Natural killer cell (primary cell): Measurements from ENCODE around the gene CHCHD3. TPM values are rescaled to one million over a fixed set of nuclear protein-coding genes. Genes with fewer than 3 reads are reported as not detected.
A peak's percentile ranks its signal among the peaks of the same experiment; 100 is the strongest.
"Not testable (repeated sequence)": the region's sequence is repeated elsewhere in the genome, so short reads cannot be mapped to it uniquely, and the experiment has no call there.

Source experiments
- ATAC-seq, 3 donors: fragments of 150-1000 bp in 2 of 3; fragments of 200-7000 bp in 1 of 3; cut with Tn5 transposase; 1 replicate in 1 of 3; 2 replicates in 2 of 3; pipeline ENCODE4 v1.10.0; 2021; ENCODE audit warnings: mild to moderate bottlenecking in 2 of 3, moderate library complexity in 2 of 3
- DNase-seq, 2 donors: peaks; one replicate each; pipeline versions ENCODE4 v3.0.0 to v3.0.0-alpha.2; 2013 to 2021; ENCODE audit warnings: mixed read lengths in 1 of 2
- H3K27ac ChIP-seq: one replicate; pipeline ENCODE4 v1.5.1; 2013; ENCODE audit warnings: mild to moderate bottlenecking, low read length
- H3K27me3 ChIP-seq: one replicate; pipeline ENCODE4 v1.6.1; 2013; ENCODE audit warnings: low read length; ENCODE audit not compliant: control insufficient read depth, insufficient read depth
- H3K36me3 ChIP-seq: one replicate; pipeline ENCODE4 v1.6.1; 2013; ENCODE audit warnings: low read length; ENCODE audit not compliant: control insufficient read depth, insufficient read depth
- H3K4me1 ChIP-seq: one replicate; pipeline ENCODE4 v1.6.1; 2013; ENCODE audit warnings: low read length; ENCODE audit not compliant: control insufficient read depth, insufficient read depth
- H3K4me3 ChIP-seq: one replicate; pipeline ENCODE4 v1.5.1; 2013; ENCODE audit warnings: low read length
- H3K9me3 ChIP-seq: one replicate; pipeline ENCODE4 v1.6.1; 2013; ENCODE audit warnings: low read length; ENCODE audit not compliant: control insufficient read depth, insufficient read depth
- H3K27ac Mint-ChIP-seq, 2 donors: one replicate each; pipeline ENCODE4 v1.8.0; 2022; ENCODE audit warnings: mild to moderate bottlenecking in 2 of 2, mixed read lengths in 2 of 2, moderate library complexity in 1 of 2
- H3K27me3 Mint-ChIP-seq, 2 donors: one replicate each; pipeline ENCODE4 v1.8.0; 2022; ENCODE audit warnings: low read depth in 2 of 2, mixed read lengths in 2 of 2
- H3K36me3 Mint-ChIP-seq: one replicate; pipeline ENCODE4 v1.8.0; 2022; ENCODE audit warnings: mixed read lengths
- H3K4me1 Mint-ChIP-seq, 2 donors: one replicate each; pipeline ENCODE4 v1.8.0; 2022; ENCODE audit warnings: mixed read lengths in 2 of 2
- H3K4me3 Mint-ChIP-seq: one replicate; pipeline ENCODE4 v1.8.0; 2022; ENCODE audit warnings: mild to moderate bottlenecking, moderate library complexity, mixed read lengths
- H3K9me3 Mint-ChIP-seq, 2 donors: one replicate each; pipeline ENCODE4 v1.8.0; 2022; ENCODE audit warnings: mixed read lengths in 2 of 2
- CTCF ChIP-seq: fragments of 200-600 bp; IDR thresholded peaks from one replicate; pipeline ENCODE4 v1.8.0; 2022; ENCODE audit warnings: antibody characterized with exemption
- WGBS: methylation state at CpG from one replicate; pipeline ENCODE4 v1.1.7; 2013; ENCODE audit warnings: missing lambda C conversion rate; ENCODE audit not compliant: insufficient coverage; 5-methylcytosine and 5-hydroxymethylcytosine counted together
- intact Hi-C: fragments of 100-400 bp; cut with micrococcal nuclease; formaldehyde crosslinking; loops from one replicate; pipeline ENCODE4 v1.14.2; 2022
- total RNA-seq, 4 donors: library from RNA; stranded (reverse); fragments of 120-200 nt in 1 of 4; gene quantifications; one replicate each; pipeline versions ENCODE4 v1.2.3 to v1.2.4, GENCODE V29; 2013 to 2022

Gene CHCHD3
- total RNA-seq, 3 donors from 2014 or later (not counting 1 experiment from before 2014, with no cell fraction given): 35.2 to 41.0 (median 35.9) TPM

- WGBS: 77% methylated on average over 3 of the region's 7 CpGs
- H3K4me1 ChIP-seq: no peaks in the 10 kb centered on the region
- Mint-ChIP-seq H3K36me3 (no peaks in the 10 kb centered on the region), H3K9me3 (no peaks in the 10 kb centered on the region), H3K4me1 (peaks cover 23 to 32% of the 10 kb centered on the region in 2 donors), H3K27me3 (no peaks in the 10 kb centered on the region), H3K27ac (peak overlapping the region; percentile 33 to 74), H3K4me3 (peak overlapping the region; percentile 49)
- no peaks in the 10 kb centered on the region for H3K9me3 ChIP-seq
- no peak overlapping the region for H3K27ac ChIP-seq
- no peaks in the 10 kb centered on the region for H3K36me3 ChIP-seq
- DNase-seq (no peak), ATAC-seq (peak in 1 of 3 donors; percentile 57)
- H3K4me3 ChIP-seq: no peak overlapping the region
- TF ChIP-seq CTCF: no peak
- intact Hi-C loops: no loop called here
- no peaks in the 10 kb centered on the region for H3K27me3 ChIP-seq
Observed at GRCh38 chr7:132906193-132906835, 175.6 kb downstream of the CHCHD3 start.

- H3K4me3 ChIP-seq, H3K9me3 Mint-ChIP-seq, H3K27me3 Mint-ChIP-seq, DNase-seq, H3K27ac ChIP-seq, intact Hi-C loops, H3K36me3 Mint-ChIP-seq, H3K4me1 ChIP-seq, H3K9me3 ChIP-seq, H3K36me3 ChIP-seq, H3K27me3 ChIP-seq: not testable (repeated sequence)
- peak in 2 of 3 donors; percentile 55 for ATAC-seq
- 95% methylated on average over 3 of the region's 6 CpGs for WGBS
- H3K4me1 Mint-ChIP-seq: peaks cover 19 to 32% of the 10 kb centered on the region in 2 donors
- H3K4me3 Mint-ChIP-seq: peak overlapping the region; percentile 72
- H3K27ac Mint-ChIP-seq: peak overlapping the region; percentile 46 to 58
Observed at GRCh38 chr7:132905136-132905535, 176.8 kb downstream of the CHCHD3 start.

GRCh38 chr7:132904209-132904608, 177.7 kb downstream of the CHCHD3 start:
- intact Hi-C loops: no loop called here
- no peak for TF ChIP-seq CTCF
- no peaks in the 10 kb centered on the region for H3K36me3 ChIP-seq
- Mint-ChIP-seq H3K27ac (no peak overlapping the region), H3K4me3 (no peak overlapping the region), H3K9me3 (no peaks in the 10 kb centered on the region), H3K4me1 (peaks cover 19 to 32% of the 10 kb centered on the region in 2 donors), H3K27me3 (no peaks in the 10 kb centered on the region), H3K36me3 (no peaks in the 10 kb centered on the region)
- no peak overlapping the region for H3K27ac ChIP-seq
- DNase-seq: no peak
- no peak overlapping the region for H3K4me3 ChIP-seq
- ATAC-seq: no peak
- H3K27me3 ChIP-seq: no peaks in the 10 kb centered on the region
- H3K4me1 ChIP-seq: no peaks in the 10 kb centered on the region
- no peaks in the 10 kb centered on the region for H3K9me3 ChIP-seq

- H3K9me3 ChIP-seq, H3K27ac Mint-ChIP-seq, H3K27ac ChIP-seq, H3K4me3 ChIP-seq, H3K4me3 Mint-ChIP-seq, intact Hi-C loops, H3K36me3 Mint-ChIP-seq, H3K27me3 Mint-ChIP-seq, H3K9me3 Mint-ChIP-seq, H3K36me3 ChIP-seq, H3K4me1 ChIP-seq, H3K27me3 ChIP-seq, DNase-seq, ATAC-seq: not testable (repeated sequence)
- H3K4me1 Mint-ChIP-seq: peaks cover 17 to 26% of the 10 kb centered on the region in 2 donors
- 100% methylated on average over 1 of the region's 3 CpGs for WGBS
Observed at GRCh38 chr7:132902294-132902693, 179.6 kb downstream of the CHCHD3 start.
